ENCODE data around the gene NECAB3.

- TF ChIP-seq POLR2A (IDR thresholded peaks at IDR 0.05), result no peak
- no peak for TF ChIP-seq CTCF (IDR thresholded peaks at IDR 0.05)
Observed at GRCh38 chr20:33687993-33688937, 14.0 kb upstream of the NECAB3 start.

Measured in esophagus squamous epithelium (tissue), 4 donors.